GM18519 (cell line): ENCODE results near the gene ERBB2.
"Not testable (repeated sequence)": the region's sequence is repeated elsewhere in the genome, so short reads cannot be mapped to it uniquely, and the experiment has no call there.

Experiments used
- ATAC-seq: cut with Tn5 transposase; IDR thresholded peaks from one replicate; pipeline ENCODE4 v1.9.1; 2021; ENCODE audit warnings: mild to moderate bottlenecking, moderate library complexity; ENCODE audit not compliant: unreplicated experiment, low FRiP score

ERBB2 gene

DNA sequence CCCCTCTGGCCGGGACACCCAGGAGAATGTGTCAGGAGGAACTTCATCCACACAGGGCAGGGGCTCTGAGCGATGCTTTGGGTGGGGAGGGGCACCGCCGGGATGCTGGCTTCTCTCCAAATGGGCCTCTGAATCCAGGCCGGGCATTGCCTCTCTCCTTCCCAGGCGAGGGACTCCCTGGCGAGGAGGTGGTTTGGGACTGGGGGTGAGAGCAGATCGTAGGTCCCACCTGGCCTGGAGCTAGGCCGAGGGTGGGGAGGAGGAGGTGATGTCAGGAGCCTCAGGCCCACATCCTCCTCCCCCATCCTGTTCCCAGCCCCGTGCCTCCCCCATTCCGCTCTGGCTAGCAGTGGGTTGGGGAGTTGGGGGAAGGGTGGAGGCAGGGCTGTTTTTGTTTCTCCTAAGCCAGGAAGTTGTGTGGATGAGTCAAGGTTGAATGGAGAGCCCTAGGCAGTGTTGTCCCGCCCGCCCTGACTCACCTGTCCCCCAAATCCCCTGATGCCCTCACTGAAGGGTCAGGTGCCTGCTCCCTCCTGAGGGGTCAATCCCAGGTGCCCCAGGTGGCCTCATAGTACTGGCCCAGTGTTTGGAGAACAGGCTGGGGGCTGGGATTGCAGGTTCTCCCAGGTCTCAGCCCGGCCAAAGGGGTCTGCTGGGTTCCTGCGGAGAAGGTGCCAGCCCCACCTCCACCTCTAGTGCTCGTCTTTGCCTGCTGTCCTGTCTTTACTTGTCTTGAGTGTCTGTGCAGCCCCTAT is 40.7 kb downstream of the ERBB2 start:
- no peak for ATAC-seq

DNA sequence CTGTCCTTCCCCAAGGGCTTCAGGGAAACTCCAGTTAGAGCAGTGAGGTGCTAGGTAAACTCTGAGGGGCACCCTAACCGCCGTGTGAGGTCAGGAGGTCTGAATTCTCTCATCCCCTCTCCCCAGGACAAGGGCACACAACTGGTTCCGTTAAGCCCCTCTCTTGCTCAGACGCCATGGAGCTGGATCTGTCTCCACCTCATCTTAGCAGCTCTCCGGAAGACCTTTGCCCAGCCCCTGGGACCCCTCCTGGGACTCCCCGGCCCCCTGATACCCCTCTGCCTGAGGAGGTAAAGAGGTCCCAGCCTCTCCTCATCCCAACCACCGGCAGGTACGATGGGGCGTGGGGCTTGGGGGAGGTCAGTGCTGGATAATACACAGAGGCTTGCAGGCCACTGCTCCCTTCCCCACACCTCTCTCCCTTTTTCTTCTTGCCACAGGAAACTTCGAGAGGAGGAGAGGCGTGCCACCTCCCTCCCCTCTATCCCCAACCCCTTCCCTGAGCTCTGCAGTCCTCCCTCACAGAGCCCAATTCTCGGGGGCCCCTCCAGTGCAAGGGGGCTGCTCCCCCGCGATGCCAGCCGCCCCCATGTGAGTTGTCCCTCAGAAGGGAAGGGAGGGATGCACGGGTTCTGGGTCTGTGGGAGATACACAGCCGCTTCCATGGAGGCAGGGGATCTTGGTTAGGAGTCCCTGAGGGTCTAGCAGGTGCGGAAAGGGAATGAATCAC is 42.4 kb downstream of the ERBB2 start:
- ATAC-seq = no peak

DNA sequence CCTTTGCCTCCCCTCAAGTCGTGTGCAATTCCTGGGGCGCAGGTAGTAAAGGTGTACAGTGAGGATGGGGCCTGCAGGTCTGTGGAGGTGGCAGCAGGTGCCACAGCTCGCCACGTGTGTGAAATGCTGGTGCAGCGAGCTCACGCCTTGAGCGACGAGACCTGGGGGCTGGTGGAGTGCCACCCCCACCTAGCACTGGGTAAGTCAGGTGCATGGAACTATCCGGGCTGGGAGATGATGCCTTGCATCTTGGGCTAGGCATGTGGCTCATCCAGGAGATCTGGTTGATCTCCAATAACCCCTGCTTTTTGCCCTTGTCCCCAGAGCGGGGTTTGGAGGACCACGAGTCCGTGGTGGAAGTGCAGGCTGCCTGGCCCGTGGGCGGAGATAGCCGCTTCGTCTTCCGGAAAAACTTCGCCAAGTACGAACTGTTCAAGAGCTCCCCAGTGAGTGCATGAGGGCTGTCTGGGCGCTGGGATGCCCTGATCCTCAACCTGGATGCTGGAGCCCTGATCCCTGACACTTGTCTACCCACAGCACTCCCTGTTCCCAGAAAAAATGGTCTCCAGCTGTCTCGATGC is 43.1 kb downstream of the ERBB2 start:
- ATAC-seq = no peak

DNA sequence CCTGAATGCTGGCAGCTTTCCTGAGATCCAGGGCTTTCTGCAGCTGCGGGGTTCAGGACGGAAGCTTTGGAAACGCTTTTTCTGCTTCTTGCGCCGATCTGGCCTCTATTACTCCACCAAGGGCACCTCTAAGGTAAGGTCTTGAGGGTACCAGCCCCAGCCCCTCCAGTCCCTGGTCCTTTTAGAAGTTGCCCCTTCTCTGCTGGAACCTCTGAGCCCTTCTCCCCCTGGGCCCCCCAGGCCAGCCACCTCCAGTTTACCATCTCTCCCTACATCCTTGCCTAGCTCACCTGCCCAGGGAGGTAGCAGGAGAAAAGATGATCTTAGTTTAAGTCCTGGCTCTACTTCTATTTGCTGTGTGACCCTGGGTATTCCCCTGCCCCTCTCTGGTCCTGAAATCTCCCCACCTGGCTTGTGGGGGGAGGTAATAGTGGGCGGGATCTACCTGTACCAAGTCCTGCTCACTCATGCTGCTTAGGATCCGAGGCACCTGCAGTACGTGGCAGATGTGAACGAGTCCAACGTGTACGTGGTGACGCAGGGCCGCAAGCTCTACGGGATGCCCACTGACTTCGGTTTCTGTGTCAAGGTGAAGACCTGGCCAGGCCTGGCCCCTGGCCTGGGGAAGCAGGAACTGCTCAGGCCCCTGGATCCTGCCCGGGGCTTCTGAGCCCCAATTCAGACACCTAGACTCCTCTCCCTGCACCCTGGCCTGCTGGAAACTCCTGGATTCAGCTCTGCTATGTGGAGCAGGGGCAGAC is 44.4 kb downstream of the ERBB2 start:
- ATAC-seq = no peak

DNA sequence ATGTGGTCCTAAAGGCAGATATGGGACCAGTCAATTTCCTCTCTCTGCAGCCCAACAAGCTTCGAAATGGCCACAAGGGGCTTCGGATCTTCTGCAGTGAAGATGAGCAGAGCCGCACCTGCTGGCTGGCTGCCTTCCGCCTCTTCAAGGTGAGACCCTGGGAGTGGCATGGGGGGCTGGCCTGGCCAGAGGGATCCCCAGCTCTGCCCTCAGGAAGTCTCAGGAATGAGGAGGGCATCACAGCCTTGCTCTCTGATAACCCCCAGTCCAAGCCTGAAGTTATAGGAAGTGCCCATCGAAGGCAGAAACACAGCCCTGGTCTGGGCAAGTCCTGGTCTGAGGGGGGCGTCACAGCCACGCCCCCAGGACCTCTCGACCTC is 45.0 kb downstream of the ERBB2 start:
- no peak for ATAC-seq

DNA sequence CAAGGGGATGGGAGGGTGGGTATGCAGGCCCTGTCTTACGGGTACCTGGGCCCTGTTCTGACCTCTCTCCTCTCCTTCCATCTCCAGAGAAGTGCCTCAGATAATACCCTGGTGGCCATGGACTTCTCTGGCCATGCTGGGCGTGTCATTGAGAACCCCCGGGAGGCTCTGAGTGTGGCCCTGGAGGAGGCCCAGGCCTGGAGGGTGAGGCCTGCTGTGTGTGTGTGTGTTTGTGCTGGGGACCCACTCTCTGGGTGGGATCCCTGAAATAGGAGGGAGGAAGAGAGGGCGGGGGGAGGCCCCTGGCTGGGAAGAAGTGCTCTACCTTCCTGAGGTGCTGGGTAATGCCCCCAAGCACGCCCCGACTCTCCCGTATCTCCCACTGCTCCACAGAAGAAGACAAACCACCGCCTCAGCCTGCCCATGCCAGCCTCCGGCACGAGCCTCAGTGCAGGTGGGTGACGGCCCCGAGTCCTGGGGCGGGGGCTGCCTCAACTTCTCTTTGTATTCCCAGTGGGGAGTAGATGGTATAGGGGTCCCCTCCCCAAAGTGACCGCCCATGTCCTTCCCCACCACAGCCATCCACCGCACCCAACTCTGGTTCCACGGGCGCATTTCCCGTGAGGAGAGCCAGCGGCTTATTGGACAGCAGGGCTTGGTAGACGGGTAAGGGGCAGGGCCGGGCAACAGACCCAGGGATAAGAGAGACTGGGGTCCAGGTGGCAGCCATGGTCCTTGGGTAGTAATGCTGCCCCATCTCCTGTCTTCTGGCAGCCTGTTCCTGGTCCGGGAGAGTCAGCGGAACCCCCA is 45.7 kb downstream of the ERBB2 start:
- ATAC-seq = no peak

DNA sequence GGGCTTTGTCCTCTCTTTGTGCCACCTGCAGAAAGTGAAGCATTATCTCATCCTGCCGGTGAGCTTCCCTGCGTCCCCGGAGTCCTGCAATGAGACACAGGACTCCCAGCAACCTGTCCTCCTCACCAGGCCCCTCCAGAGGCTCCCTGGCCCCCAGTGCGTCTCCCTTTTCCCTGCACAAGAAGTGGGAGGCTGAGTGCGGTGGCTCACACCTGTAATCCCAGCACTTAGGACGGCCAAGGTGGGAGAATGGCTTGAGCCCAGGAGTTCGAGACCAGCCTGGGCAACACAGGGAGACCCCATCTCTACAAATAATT is 46.2 kb downstream of the ERBB2 start:
- no peak for ATAC-seq

DNA sequence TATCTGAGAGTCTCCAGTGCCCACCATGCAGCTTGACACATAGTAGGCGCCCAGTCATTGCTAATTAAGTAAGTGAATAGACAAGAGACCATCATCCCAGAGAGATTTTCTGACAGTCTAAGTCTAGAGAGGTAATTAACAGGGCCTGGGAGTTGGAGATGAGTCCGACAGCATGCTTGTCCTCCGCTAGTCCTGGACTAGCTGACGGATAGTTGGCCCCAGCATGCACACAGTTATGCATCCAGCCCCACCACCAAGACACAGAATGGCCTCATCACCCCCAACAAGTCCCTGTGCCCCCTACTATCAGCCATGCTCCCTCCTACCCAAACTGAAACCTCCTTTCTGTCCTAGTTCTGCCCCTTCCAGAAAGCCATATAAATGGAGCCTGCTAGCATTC is 47.9 kb downstream of the ERBB2 start:
- ATAC-seq = no peak

DNA sequence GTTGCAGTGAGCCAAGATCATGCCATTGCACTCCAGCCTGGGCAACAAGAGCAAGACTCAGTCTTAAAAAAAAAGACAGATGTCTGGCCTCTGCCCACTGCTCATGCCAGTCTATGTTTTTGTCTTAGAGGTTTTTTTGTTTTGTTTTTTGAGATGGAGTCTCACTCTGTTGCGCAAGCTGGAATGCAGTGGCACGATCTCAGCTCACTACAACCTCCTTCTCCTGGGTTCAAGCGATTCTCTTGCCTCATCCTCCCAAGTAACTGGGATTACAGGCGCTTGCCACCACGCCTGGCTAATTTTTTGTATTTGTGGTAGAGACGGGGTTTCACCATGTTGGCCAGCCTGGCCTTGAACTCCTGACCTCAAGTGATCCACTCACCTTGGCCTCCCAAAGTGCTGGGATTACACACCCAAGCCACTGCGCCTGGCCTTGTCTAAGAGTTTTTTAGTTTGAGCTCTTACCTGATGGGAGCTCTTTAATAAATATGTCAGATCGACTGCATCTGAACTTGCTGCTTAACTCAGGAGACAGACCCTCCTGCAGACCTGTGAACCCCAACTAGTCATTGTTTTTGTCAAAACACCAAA is 48.7 kb downstream of the ERBB2 start:
- not testable (repeated sequence) for ATAC-seq

DNA sequence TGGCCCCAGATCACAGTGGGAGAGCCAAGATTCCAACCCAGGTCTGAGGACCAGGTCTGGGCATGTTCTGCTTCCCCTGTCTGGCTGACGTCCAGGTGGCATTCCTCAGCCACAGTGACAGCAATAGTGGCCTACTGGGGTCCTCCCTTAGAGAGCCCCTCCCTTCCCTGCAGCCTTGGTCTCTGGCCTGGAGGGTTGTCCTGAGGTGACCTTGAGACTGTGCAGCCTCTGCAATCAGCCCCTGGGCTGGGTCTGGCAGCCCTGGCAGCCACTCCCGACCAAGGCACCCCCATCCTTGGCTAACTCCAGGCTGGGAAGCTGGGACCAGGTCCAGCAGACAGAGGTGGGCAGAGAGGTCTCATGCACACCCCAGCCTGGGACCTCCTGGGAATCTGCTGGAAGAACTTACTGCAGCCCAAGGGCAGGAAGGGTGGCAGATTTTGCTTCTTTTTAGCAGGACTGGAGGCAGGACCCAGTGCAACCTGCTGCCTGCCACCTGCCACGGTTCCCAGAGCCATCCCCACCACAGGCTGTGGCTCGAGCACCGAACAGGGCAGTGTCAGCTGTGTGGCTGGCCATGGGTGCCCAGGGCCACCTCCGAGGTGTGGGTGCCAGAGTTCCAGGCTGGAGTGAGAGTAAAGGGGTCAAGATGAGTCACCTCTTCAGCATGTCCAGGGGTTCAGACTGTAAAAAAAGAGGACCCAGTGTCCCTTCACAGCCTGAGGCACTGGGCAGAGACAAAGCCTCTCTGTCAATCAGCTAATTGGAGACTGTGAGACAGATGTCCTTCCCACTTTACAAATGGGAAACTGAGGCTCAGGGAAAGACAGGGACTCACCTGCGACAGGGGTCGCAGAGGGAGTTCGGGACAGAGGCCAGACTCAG is 50.5 kb downstream of the ERBB2 start:
- no peak for ATAC-seq

DNA sequence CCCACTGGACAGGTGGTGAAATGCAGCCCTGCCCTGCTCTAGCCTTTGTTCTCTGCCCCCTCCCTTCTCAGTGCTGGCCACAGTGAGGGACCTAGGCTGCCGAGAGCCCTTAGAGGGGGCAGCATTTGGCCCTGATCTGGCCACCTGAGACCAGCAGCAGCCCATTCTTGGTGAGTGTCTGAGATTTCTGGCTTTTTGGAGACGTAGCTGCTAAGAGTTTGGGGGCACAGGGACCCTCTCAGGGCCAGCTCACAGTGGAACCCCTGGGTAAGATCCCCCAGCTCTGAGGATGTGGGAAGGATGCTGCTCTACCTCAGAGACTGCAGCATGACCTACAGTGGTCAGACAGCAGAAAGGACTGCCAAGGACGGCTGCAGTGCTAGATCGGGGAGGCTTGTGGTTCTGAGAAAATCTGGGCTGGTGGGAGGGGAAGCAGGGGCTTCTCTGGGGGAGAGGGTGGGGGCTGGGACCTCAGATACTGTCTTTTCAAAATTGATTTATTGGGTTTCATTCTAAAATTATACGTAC is 51.2 kb downstream of the ERBB2 start:
- ATAC-seq = no peak

DNA sequence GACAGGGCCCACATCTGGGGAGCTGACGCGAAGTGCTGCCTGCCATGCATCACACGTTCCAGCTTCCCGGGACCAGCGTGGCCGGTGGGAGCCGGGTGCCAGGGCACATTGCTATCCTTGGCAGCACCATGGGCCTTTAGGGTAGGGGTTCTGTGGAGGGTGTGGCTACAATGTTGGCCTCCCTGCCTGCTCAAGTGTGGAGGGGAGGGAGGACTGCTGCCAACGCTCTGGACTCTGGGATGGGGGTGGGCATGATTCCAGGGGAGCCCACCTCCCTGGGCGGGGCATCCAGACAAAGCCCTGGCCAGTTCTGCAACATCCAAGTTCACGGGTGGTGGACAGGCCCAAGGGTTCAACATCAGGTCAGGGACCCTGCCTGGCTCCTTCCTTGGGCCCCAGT is 51.8 kb downstream of the ERBB2 start:
- ATAC-seq = no peak

DNA sequence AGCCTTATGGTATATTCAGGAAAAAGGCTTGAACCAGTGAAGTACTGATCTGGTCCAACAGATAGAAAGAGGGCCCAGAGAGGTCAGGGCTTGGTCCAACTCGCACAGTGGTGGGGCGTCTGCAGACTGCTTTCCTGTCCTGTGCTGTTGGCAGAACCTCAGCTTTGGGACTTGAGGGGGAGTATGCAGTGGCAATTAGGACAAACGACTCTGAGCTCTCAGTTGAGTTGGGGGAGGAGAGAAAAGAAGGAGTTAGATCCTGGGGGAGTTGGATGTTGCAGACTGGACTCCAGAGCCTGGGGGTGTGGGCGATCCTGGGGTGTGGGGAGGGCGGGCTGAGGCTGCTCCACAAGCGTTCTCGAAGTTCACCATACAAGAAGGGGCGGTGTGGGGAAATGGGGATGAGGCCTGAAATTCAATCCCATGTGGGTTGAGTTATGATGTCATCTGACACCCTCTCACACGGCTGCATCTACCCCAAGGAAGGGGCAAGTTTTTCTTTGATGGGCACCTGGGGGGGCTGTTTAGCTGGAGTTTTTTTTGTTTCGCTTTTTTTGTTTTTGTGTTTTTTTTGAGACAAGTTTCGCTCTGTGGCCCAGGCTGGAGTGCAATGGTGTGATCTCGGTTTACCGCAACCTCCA is 52.5 kb downstream of the ERBB2 start:
- no peak for ATAC-seq

DNA sequence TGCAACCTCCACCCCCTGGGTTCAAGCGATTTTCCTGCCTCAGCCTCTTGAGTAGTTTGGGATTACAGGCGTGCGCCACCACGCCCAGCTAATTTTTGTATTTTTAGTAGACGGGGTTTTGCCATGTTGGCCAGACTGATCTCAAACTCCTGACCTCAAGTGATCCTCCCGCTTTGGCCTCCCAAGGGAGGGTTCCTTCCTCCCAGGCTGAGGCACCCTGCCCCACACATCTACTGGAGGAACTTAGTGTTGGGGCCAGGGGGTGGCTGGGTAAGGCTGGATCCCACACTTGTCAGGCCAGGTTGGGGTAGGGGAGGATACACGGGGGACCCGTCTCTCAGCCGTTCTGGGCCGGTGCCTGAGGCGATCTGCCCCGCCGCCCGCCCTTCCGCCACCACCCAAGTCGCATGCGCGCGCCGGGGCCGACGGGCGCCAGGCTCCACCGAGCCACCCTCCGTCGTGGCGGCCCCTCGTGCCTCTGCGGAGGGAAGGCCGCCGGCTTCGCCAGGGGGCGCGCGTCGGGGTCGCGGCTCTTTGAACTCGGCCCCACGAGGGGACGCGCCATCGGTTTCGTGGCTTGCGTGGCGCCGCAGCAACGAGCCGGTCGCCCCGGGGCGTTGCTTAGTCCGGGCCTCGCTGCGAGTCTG is 53.8 kb downstream of the ERBB2 start:
- ATAC-seq = peak; percentile 7

DNA sequence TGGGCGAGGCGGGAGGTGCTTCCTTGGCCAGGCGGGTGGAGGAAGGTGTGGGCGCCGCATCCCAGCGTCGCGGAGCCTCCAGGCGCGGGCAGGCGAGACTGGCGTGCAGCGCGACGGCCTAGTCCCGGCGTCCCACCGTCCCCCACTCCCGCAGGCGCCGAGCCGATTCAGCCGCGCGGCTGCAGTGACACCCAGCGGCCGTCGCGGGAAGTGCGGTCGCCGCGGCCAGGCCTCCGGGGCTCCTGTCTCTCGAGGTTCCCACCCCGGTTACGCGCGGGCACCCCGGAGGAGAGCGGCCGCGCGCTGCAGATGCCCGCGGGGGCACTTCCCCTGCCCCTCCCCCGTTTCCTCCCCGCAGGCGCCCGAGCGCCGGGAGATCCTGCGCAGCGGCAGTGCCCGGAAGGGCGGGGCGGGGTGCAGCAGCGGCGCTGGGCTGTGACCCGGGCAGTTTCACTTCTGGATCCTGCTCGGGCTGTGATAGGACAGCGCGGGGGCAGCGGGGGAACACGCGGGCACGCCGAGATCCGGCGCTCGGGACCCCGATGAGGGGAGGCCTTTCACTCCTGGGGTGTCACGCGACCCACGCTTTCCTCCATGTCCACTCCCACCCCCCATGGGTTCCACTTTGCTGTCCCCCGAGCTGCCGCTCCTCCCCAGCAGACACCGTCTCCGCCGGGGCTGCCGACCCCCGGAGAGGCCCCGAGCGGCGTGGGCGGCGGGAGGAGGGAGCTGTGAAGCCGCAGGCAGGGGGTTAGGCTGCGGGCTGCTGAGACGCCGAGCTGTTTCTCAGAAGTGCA is 54.5 kb downstream of the ERBB2 start:
- peak; percentile 48 for ATAC-seq

DNA sequence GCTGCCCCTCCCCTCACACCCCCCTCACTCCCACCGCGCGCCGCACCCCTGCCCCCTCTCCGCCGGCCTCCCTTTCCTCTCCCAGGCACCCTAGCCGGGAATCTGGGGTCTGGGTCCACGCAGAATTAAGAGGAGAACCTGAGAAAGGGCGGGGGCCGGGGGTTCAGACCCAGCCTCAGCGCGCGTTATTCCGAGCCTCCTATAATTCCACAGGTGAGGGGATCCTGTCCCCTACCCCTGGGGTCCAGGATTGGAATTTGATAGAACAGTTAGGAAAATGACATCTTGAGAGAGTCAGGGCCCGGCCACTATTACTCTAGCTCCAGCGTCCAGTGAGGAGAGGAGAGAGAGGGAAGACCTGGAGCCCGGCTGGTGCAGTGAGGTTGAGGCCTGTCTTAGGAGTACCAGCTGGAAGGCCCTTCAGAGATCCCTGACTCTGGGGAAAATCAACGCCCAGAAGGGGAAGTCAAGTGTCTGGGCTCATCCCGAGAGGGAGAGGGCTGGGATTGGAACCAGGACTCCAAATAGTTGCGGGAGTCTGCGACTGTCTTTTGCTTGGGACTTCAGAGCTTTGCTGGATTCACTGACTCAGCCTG is 55.2 kb downstream of the ERBB2 start:
- ATAC-seq = no peak
